Vagina (tissue), 2 donors: ENCODE measurements around the gene BRD3OS.

Experiments
- CTCF ChIP-seq, 3 experiments: fragments of 450-650 bp in 2 of 3; fragments of 200-600 bp in 1 of 3; sonication (generic) in 1 of 3; IDR thresholded peaks; one replicate each; pipeline ENCODE4 v1.5.1; 2017 to 2019; ENCODE audit warnings: antibody characterized with exemption in 3 of 3, mild to moderate bottlenecking in 2 of 3, moderate library complexity in 2 of 3
- POLR2A ChIP-seq, 2 donors: fragments of 450-650 bp; IDR thresholded peaks; one replicate each; pipeline ENCODE4 v1.6.1; 2017; ENCODE audit warnings: antibody characterized with exemption in 2 of 2, mild to moderate bottlenecking in 2 of 2, moderate library complexity in 2 of 2
- POLR2AphosphoS5 ChIP-seq, 2 donors: sonication (generic); formaldehyde crosslinking; IDR thresholded peaks; one replicate each; pipeline ENCODE4 v1.9.0; 2017; ENCODE audit warnings: antibody characterized with exemption in 2 of 2, mild to moderate bottlenecking in 2 of 2, low read depth in 1 of 2; ENCODE audit not compliant: insufficient read depth in 1 of 2

- TF ChIP-seq CTCF (IDR thresholded peaks at IDR 0.05): no peak
- no peak for TF ChIP-seq POLR2AphosphoS5 (IDR thresholded peaks at IDR 0.05; ENCODE audit: insufficient read depth in 1 of 2, low read depth in 1 of 2)
- TF ChIP-seq POLR2A (IDR thresholded peaks at IDR 0.05): no peak
Measured at GRCh38 chr9:134053401-134053871, 28.2 kb downstream of the BRD3OS start.
